Transverse colon (tissue), 4 donors: ENCODE results near the gene SIDT2. TPM values are rescaled to one million over a fixed set of nuclear protein-coding genes. Genes with fewer than 3 reads are reported as not detected.
"Not testable (repeated sequence)": the region's sequence is repeated elsewhere in the genome, so short reads cannot be mapped to it uniquely, and the experiment has no call there.

Source experiments
- DNase-seq: peaks from one replicate; pipeline ENCODE4 v3.0.0-alpha.2; 2019
- H3K27ac ChIP-seq, 4 donors: fragments of 200-600 bp; sonication (generic); 2 replicates each; pipeline ENCODE4 v1.5.1; 2016 to 2018; ENCODE audit warnings: inconsistent platforms in 4 of 4
- H3K27me3 ChIP-seq: fragments of 200-600 bp; sonication (generic); 2 replicates; pipeline ENCODE4 v1.5.1; 2017; ENCODE audit warnings: inconsistent platforms
- H3K36me3 ChIP-seq, 4 donors: fragments of 200-600 bp; sonication (generic); 2 replicates each; pipeline ENCODE4 v1.5.1; 2017 to 2019; ENCODE audit warnings: inconsistent platforms in 4 of 4
- H3K4me1 ChIP-seq, 4 donors: fragments of 200-600 bp; sonication (generic); 2 replicates each; pipeline ENCODE4 v1.5.1; 2017 to 2020; ENCODE audit warnings: inconsistent platforms in 4 of 4
- H3K4me3 ChIP-seq, 4 donors: fragments of 200-600 bp; sonication (generic); 1 replicate in 1 of 4; 2 replicates in 3 of 4; pipeline versions ENCODE4 v1.5.1 to v1.6.1; 2017 to 2019; ENCODE audit warnings: inconsistent platforms in 4 of 4
- H3K9me3 ChIP-seq, 2 donors: fragments of 200-600 bp; sonication (generic); 2 replicates each; pipeline ENCODE4 v1.5.1; 2017 to 2019; ENCODE audit warnings: inconsistent platforms in 2 of 2
- CTCF ChIP-seq, 5 experiments: fragments of 200-600 bp in 3 of 5; fragments of 450-650 bp in 2 of 5; sonication (generic) in 3 of 5; IDR thresholded peaks; 1 replicate in 2 of 5; 2 replicates in 3 of 5; pipeline ENCODE4 v1.5.1; 2016 to 2017; ENCODE audit warnings: antibody characterized with exemption in 5 of 5, inconsistent platforms in 3 of 5, mild to moderate bottlenecking in 2 of 5, moderate library complexity in 1 of 5
- EP300 ChIP-seq: sonication (generic); formaldehyde crosslinking; IDR thresholded peaks from one replicate; pipeline ENCODE4 v1.6.1; 2017; ENCODE audit warnings: antibody characterized with exemption, low read depth
- POLR2A ChIP-seq: fragments of 450-650 bp; IDR thresholded peaks from one replicate; pipeline ENCODE4 v1.6.1; 2016; ENCODE audit warnings: antibody characterized with exemption, mild to moderate bottlenecking, moderate library complexity
- POLR2AphosphoS5 ChIP-seq, 3 donors: sonication (generic); formaldehyde crosslinking; IDR thresholded peaks; one replicate each; pipeline ENCODE4 v1.6.1; 2016; ENCODE audit warnings: antibody characterized with exemption in 3 of 3
- WGBS, 2 donors: methylation state at CpG; one replicate each; pipeline ENCODE4 v1.1.5; 2018; ENCODE audit warnings: low coverage in 1 of 2; 5-methylcytosine and 5-hydroxymethylcytosine counted together
- in situ Hi-C, 4 donors: fragments of 200-750 bp; cut with MboI; loops; one replicate each; pipeline versions ENCODE4 v1.15.0 to v1.15.1; 2017; ENCODE audit warnings: low sequenced_read_pairs in 3 of 4, low pct_ligation_motif_present in 1 of 4, low pct_unique_long_range_greater_than_20kb in 1 of 4
- intact Hi-C: fragments of 100-400 bp; cut with DNase I; formaldehyde crosslinking; loops from one replicate; pipeline ENCODE4 v1.15.1; 2023; ENCODE audit warnings: low total_unique reads
- total RNA-seq, 4 donors: library from RNA; depleted of rRNA; stranded (reverse); fragments of >200 nt; gene quantifications; one replicate each; pipeline ENCODE4 v1.1.0, GENCODE V29; 2016

Gene SIDT2
- total RNA-seq, 4 donors from 2014 or later = 68.1 to 95.0 (median 78.2) TPM

GRCh38 chr11:117203069-117203407 lies 24.5 kb downstream of the SIDT2 start:
- Histone ChIP-seq H3K27me3 (no peaks in the 10 kb centered on the region), H3K4me3 (peak overlapping the region in 3 of 4 donors; percentile 34 to 47 (median 43)), H3K4me1 (peaks cover 7 to 38% (median 10%) of the 10 kb centered on the region in 4 donors), H3K36me3 (peaks cover 0 to 10% (median 0%) of the 10 kb centered on the region in 4 donors), H3K27ac (peak overlapping the region; percentile 84 to 96 (median 88)), H3K9me3 (no peaks in the 10 kb centered on the region)
- WGBS, 2 donors = 71% methylated on average over 10 of the region's 10 CpGs; no CpG with 5 or more reads in 1 of the 2 donors
- no peak for DNase-seq
- in situ Hi-C loops = no loop called here
- intact Hi-C loops = no loop called here
- TF ChIP-seq CTCF (IDR thresholded peaks at IDR 0.05) (no peak), POLR2AphosphoS5 (IDR thresholded peaks at IDR 0.05) (peak in 2 of 3 donors; percentile 10 to 38)

GRCh38 chr11:117204283-117205080 lies 25.9 kb downstream of the SIDT2 start:
- H3K4me3 ChIP-seq = peak overlapping the region in 2 of 4 donors; percentile 43 to 47
- TF ChIP-seq POLR2AphosphoS5 (IDR thresholded peaks at IDR 0.05) (peak in 2 of 3 donors; percentile 20 to 35), POLR2A (no peak), EP300 (no peak), CTCF (IDR thresholded peaks at IDR 0.05) (no peak)
- in situ Hi-C loops (no loop called here), intact Hi-C loops (loop anchor here (5.0 kb wide), 1 partner anchor 72 kb away; no protein-coding TSS in a partner anchor)
- H3K4me1 ChIP-seq = peaks cover 0 to 29% (median 0%) of the 10 kb centered on the region in 4 donors
- no peaks in the 10 kb centered on the region for H3K9me3 ChIP-seq
- H3K36me3 ChIP-seq = peaks cover 0 to 10% (median 0%) of the 10 kb centered on the region in 4 donors
- WGBS, 2 donors = 70 to 100% methylated on average over 1 to 15 of the region's 17 CpGs
- H3K27ac ChIP-seq = peak overlapping the region; percentile 84 to 96 (median 88)
- no peaks in the 10 kb centered on the region for H3K27me3 ChIP-seq
- no peak for DNase-seq

DNA sequence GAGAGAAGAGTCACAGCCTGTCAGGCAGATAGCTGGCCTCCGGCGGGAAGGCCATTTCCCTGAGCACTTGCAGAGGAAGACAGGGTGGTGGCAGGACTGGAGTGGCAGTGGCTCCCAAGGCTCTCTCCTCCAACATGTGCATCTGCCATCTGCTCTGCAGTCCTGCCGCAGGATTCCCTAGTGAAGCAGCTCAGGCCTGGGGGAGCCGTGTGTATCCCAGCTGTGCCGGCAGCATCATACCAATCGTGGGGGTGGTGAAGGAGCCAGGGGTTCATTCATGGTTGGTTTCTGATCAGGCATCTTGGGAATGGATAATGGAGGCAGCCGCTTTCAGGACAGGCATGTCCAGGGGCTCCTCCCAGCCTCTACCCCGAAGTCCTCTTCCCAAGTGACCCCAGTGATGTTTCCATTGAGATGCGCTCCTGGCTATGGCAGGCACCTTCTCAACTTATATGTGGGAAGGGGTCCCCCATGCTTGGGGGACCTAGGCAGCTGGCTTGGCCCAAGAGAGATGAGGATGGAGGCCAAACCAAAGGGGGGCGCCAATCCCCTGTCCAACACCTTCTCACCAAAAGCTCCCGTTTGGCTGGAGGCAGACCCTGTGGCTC lies 26.8 kb downstream of the SIDT2 start:
- TF ChIP-seq EP300 (no peak), POLR2AphosphoS5 (IDR thresholded peaks at IDR 0.05) (peak in 2 of 3 donors; percentile 51 to 65)
- Histone ChIP-seq H3K27ac (peak overlapping the region; percentile 84 to 96 (median 88)), H3K9me3 (no peaks in the 10 kb centered on the region), H3K36me3 (peaks cover 0 to 10% (median 0%) of the 10 kb centered on the region in 4 donors), H3K27me3 (no peaks in the 10 kb centered on the region), H3K4me3 (no peak overlapping the region), H3K4me1 (peaks cover 0 to 29% (median 0%) of the 10 kb centered on the region in 4 donors)
- intact Hi-C loops (loop anchor here (5.0 kb wide), 1 partner anchor 73 kb away; no protein-coding TSS in a partner anchor), in situ Hi-C loops (no loop called here)
- DNase-seq = no peak
- WGBS, 2 donors = 68 to 80% methylated on average over 2 to 11 of the region's 11 CpGs

GRCh38 chr11:117206111-117206510 lies 27.6 kb downstream of the SIDT2 start:
- H3K27me3 ChIP-seq, H3K4me3 ChIP-seq, H3K9me3 ChIP-seq, in situ Hi-C loops, H3K36me3 ChIP-seq, DNase-seq: not testable (repeated sequence)
- intact Hi-C loops = loop anchor here (5.0 kb wide), 1 partner anchor 74 kb away; no protein-coding TSS in a partner anchor
- Histone ChIP-seq H3K27ac (peak overlapping the region; percentile 52 to 79 (median 62)), H3K4me1 (peaks cover 0 to 29% (median 0%) of the 10 kb centered on the region in 4 donors)
- 80% methylated on average over 7 of the region's 8 CpGs; no CpG with 5 or more reads in 1 of the 2 donors for WGBS, 2 donors
- peak in 2 of 3 donors; percentile 37 to 65 for TF ChIP-seq POLR2AphosphoS5 (IDR thresholded peaks at IDR 0.05)

- in situ Hi-C loops, DNase-seq, H3K9me3 ChIP-seq, H3K27ac ChIP-seq, H3K36me3 ChIP-seq, H3K27me3 ChIP-seq, H3K4me3 ChIP-seq: not testable (repeated sequence)
- intact Hi-C loops = loop anchor here (5.0 kb wide), 1 partner anchor 75 kb away; no protein-coding TSS in a partner anchor
- TF ChIP-seq POLR2AphosphoS5 (IDR thresholded peaks at IDR 0.05) = peak in 1 of 3 donors; percentile 28
- H3K4me1 ChIP-seq = peaks cover 0 to 23% (median 0%) of the 10 kb centered on the region in 4 donors
- no CpG with 5 or more reads among the region's 11 CpGs for WGBS, 2 donors
Observed at GRCh38 chr11:117206859-117207258, 28.3 kb downstream of the SIDT2 start.
